Left ventricle myocardium inferior (tissue), 1 donor: ENCODE data around the gene SPATS2L. TPM values are rescaled to one million over a fixed set of nuclear protein-coding genes. Genes with fewer than 3 reads are reported as not detected.

Experiments used
- DNase-seq: peaks from one replicate; pipeline ENCODE4 v3.0.0-alpha.2; 2020
- H3K27ac ChIP-seq: fragments of 200-600 bp; replicated peaks from 2 replicates; pipeline ENCODE4 v1.8.0; 2021
- H3K27me3 ChIP-seq: fragments of 200-600 bp; 2 replicates; pipeline ENCODE4 v1.8.0; 2021; ENCODE audit warnings: low read depth
- H3K36me3 ChIP-seq: fragments of 200-600 bp; 2 replicates; pipeline ENCODE4 v1.8.0; 2021
- H3K4me1 ChIP-seq: fragments of 200-600 bp; 2 replicates; pipeline ENCODE4 v1.8.0; 2021
- H3K4me3 ChIP-seq: fragments of 200-600 bp; 2 replicates; pipeline ENCODE4 v1.8.0; 2021; ENCODE audit warnings: mild to moderate bottlenecking, moderate library complexity
- H3K9me3 ChIP-seq: fragments of 200-600 bp; replicated peaks from 2 replicates; pipeline ENCODE4 v1.8.0; 2021
- CTCF ChIP-seq: fragments of 200-600 bp; IDR thresholded peaks from 2 replicates; pipeline ENCODE4 v1.8.0; 2021; ENCODE audit warnings: antibody characterized with exemption, mild to moderate bottlenecking, borderline replicate concordance
- intact Hi-C: fragments of 100-400 bp; cut with micrococcal nuclease; formaldehyde crosslinking; loops from one replicate; pipeline ENCODE4 v1.11.0; 2022
- total RNA-seq: library from RNA; stranded (reverse); fragmentation: NEBNext Ultra II Directional; extraction: Animal tissue kit (Norgen Biotek cat#: 25700); gene quantifications from one replicate; pipeline ENCODE4 v1.2.1, GENCODE V29; 2021
- donor health status: DM: no; HTN: yes; CAD: no; lungs with severe emphysema.

Gene SPATS2L
- total RNA-seq, 1 donor from 2014 or later = 54.9 TPM

- H3K27ac ChIP-seq = no peak overlapping the region
- no peaks in the 10 kb centered on the region for H3K27me3 ChIP-seq
- TF ChIP-seq CTCF = peak; percentile 46
- no peak for DNase-seq
- peaks cover 7% of the 10 kb centered on the region for H3K4me1 ChIP-seq
- H3K36me3 ChIP-seq = peaks cover 14% of the 10 kb centered on the region
- intact Hi-C loops = loop anchor here (5.0 kb wide), 1 partner anchor 501 kb away; no protein-coding TSS in a partner anchor
- H3K4me3 ChIP-seq = no peak overlapping the region
- H3K9me3 ChIP-seq = no peaks in the 10 kb centered on the region
Observed at GRCh38 chr2:200483729-200484198, 177.3 kb downstream of the SPATS2L start.

GRCh38 chr2:200484934-200485333 lies 178.4 kb downstream of the SPATS2L start:
- no peak for TF ChIP-seq CTCF
- H3K9me3 ChIP-seq = no peaks in the 10 kb centered on the region
- peaks cover 8% of the 10 kb centered on the region for H3K36me3 ChIP-seq
- H3K27me3 ChIP-seq = no peaks in the 10 kb centered on the region
- DNase-seq = no peak
- no peak overlapping the region for H3K4me3 ChIP-seq
- no peak overlapping the region for H3K27ac ChIP-seq
- intact Hi-C loops = loop anchor here (5.0 kb wide), 1 partner anchor 503 kb away; no protein-coding TSS in a partner anchor
- H3K4me1 ChIP-seq = no peaks in the 10 kb centered on the region

- Histone ChIP-seq H3K4me3 (no peak overlapping the region), H3K36me3 (peaks cover 22% of the 10 kb centered on the region), H3K9me3 (no peaks in the 10 kb centered on the region), H3K27me3 (no peaks in the 10 kb centered on the region), H3K27ac (no peak overlapping the region), H3K4me1 (no peaks in the 10 kb centered on the region)
- DNase-seq = no peak
- intact Hi-C loops = no loop called here
- TF ChIP-seq CTCF = no peak
Observed at GRCh38 chr2:200486529-200486928, 180.0 kb downstream of the SPATS2L start.

- peaks cover 38% of the 10 kb centered on the region for H3K36me3 ChIP-seq
- H3K27ac ChIP-seq = no peak overlapping the region
- intact Hi-C loops = no loop called here
- no peak overlapping the region for H3K4me3 ChIP-seq
- no peak for TF ChIP-seq CTCF
- DNase-seq = no peak
- H3K9me3 ChIP-seq = no peaks in the 10 kb centered on the region
- H3K4me1 ChIP-seq = no peaks in the 10 kb centered on the region
- no peaks in the 10 kb centered on the region for H3K27me3 ChIP-seq
Observed at GRCh38 chr2:200488169-200488568, 181.7 kb downstream of the SPATS2L start.

- Histone ChIP-seq H3K36me3 (peaks cover 51% of the 10 kb centered on the region), H3K4me3 (no peak overlapping the region), H3K4me1 (no peaks in the 10 kb centered on the region), H3K27ac (no peak overlapping the region), H3K9me3 (no peaks in the 10 kb centered on the region), H3K27me3 (no peaks in the 10 kb centered on the region)
- no peak for TF ChIP-seq CTCF
- no peak for DNase-seq
- intact Hi-C loops = no loop called here
Observed at GRCh38 chr2:200490001-200490400, 183.5 kb downstream of the SPATS2L start.
